ENCODE results near the gene GPR143.

Gene GPR143

DNA sequence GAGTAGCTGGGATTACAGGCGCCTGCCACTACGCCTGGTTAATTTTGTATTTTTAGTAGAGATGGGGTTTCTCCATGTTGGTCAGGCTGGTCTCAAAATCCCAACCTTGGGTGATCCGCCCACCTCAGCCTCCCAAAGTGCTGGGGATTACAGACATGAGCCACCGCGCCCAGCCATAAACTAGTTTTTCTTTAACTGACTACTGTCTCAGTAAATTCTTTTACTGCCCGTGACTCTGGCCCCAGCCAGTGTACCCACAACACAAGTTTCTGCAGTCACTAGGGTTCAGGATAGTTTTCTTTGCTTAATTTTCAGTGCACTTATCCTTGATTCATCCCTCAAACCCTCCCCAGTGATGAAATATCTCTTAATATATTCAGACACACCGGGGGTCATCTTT lies 28.8 kb upstream of the GPR143 start (continued):
- TF ChIP-seq ZNF530 (tag by site-specific recombination; IDR thresholded peaks at IDR 0.05; ENCODE audit: low read depth) = no peak
- no peak for TF ChIP-seq FEZF1 (tag by site-specific recombination; IDR thresholded peaks at IDR 0.05)
- no peak for TF ChIP-seq ZNF248 (tag by site-specific recombination; IDR thresholded peaks at IDR 0.05)
- TF ChIP-seq, protein P1, sequence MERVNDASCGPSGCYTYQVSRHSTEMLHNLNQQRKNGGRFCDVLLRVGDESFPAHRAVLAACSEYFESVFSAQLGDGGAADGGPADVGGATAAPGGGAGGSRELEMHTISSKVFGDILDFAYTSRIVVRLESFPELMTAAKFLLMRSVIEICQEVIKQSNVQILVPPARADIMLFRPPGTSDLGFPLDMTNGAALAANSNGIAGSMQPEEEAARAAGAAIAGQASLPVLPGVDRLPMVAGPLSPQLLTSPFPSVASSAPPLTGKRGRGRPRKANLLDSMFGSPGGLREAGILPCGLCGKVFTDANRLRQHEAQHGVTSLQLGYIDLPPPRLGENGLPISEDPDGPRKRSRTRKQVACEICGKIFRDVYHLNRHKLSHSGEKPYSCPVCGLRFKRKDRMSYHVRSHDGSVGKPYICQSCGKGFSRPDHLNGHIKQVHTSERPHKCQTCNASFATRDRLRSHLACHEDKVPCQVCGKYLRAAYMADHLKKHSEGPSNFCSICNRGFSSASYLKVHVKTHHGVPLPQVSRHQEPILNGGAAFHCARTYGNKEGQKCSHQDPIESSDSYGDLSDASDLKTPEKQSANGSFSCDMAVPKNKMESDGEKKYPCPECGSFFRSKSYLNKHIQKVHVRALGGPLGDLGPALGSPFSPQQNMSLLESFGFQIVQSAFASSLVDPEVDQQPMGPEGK (tag by site-specific recombination; IDR thresholded peaks at IDR 0.05) = no peak
- TF ChIP-seq, protein P2, sequence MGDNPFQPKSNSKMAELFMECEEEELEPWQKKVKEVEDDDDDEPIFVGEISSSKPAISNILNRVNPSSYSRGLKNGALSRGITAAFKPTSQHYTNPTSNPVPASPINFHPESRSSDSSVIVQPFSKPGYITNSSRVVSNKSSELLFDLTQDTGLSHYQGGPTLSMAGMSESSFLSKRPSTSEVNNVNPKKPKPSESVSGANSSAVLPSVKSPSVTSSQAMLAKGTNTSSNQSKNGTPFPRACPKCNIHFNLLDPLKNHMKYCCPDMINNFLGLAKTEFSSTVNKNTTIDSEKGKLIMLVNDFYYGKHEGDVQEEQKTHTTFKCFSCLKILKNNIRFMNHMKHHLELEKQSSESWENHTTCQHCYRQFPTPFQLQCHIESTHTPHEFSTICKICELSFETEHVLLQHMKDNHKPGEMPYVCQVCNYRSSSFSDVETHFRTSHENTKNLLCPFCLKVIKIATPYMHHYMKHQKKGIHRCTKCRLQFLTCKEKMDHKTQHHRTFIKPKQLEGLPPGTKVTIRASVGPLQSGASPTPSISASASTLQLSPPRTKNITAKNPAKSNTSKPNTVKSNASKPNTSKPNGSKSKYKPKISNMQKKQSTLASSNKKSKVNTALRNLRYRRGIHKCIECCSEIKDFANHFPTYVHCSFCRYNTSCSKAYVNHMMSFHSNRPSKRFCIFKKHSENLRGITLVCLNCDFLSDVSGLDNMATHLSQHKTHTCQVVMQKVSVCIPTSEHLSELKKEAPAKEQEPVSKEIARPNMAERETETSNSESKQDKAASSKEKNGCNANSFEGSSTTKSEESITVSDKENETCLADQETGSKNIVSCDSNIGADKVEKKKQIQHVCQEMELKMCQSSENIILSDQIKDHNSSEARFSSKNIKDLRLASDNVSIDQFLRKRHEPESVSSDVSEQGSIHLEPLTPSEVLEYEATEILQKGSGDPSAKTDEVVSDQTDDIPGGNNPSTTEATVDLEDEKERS (tag by site-specific recombination; IDR thresholded peaks at IDR 0.05) = no peak
- TF ChIP-seq ZNF138 (tag by site-specific recombination; IDR thresholded peaks at IDR 0.05; ENCODE audit: borderline replicate concordance) = no peak
- TF ChIP-seq, protein P3, sequence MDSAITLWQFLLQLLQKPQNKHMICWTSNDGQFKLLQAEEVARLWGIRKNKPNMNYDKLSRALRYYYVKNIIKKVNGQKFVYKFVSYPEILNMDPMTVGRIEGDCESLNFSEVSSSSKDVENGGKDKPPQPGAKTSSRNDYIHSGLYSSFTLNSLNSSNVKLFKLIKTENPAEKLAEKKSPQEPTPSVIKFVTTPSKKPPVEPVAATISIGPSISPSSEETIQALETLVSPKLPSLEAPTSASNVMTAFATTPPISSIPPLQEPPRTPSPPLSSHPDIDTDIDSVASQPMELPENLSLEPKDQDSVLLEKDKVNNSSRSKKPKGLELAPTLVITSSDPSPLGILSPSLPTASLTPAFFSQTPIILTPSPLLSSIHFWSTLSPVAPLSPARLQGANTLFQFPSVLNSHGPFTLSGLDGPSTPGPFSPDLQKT (IDR thresholded peaks at IDR 0.05; ENCODE audit: borderline replicate concordance, low read depth, low read length) = no peak

DNA sequence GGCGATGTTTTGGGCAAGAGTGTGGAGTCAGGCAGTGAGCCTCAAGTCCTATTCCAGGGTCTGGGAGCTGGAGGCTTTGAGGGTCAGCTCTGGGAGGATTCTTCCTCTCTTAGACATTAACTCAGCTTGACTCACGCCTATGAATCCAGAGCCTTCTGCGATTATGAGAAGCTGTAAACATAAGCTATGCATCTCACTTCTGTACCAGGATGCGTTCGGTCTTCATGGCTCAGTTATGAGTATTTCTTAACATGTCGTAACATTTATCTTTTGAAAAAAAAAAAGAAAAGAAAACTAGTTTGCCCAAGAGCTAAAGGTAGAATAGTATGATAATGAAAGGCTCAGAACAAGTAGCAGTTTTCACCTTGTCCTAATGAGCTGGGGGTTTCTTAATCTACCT lies 25.2 kb upstream of the GPR143 start:
- CTCF ChIA-PET = no interaction called here
- no peak overlapping the region for H3K27ac ChIP-seq (ENCODE audit: extremely low read depth, low read depth, low read length)

More for the DNA sequence above, 25.2 kb upstream of the GPR143 start:
- no peaks in the 10 kb centered on the region for H3K36me3 ChIP-seq (ENCODE audit: control insufficient read depth in 2 of 2, insufficient read depth in 1 of 2, low read length in 2 of 2)
- no peak overlapping the region for H3K4me3 ChIP-seq (ENCODE audit: low read depth, low read length)
- no peaks in the 10 kb centered on the region for H3K9me3 ChIP-seq (ENCODE audit: control insufficient read depth, insufficient read depth, low read depth, low read length)
- TF ChIP-seq ZSCAN16 (tag by site-specific recombination; IDR thresholded peaks at IDR 0.05) = no peak
- TF ChIP-seq, protein P4, sequence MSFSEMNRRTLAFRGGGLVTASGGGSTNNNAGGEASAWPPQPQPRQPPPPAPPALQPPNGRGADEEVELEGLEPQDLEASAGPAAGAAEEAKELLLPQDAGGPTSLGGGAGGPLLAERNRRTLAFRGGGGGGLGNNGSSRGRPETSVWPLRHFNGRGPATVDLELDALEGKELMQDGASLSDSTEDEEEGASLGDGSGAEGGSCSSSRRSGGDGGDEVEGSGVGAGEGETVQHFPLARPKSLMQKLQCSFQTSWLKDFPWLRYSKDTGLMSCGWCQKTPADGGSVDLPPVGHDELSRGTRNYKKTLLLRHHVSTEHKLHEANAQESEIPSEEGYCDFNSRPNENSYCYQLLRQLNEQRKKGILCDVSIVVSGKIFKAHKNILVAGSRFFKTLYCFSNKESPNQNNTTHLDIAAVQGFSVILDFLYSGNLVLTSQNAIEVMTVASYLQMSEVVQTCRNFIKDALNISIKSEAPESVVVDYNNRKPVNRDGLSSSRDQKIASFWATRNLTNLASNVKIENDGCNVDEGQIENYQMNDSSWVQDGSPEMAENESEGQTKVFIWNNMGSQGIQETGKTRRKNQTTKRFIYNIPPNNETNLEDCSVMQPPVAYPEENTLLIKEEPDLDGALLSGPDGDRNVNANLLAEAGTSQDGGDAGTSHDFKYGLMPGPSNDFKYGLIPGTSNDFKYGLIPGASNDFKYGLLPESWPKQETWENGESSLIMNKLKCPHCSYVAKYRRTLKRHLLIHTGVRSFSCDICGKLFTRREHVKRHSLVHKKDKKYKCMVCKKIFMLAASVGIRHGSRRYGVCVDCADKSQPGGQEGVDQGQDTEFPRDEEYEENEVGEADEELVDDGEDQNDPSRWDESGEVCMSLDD (tag by site-specific recombination; IDR thresholded peaks at IDR 0.05) = no peak
- no peak for TF ChIP-seq ZNF157 (tag by site-specific recombination; IDR thresholded peaks at IDR 0.05)
- TF ChIP-seq, protein P5, sequence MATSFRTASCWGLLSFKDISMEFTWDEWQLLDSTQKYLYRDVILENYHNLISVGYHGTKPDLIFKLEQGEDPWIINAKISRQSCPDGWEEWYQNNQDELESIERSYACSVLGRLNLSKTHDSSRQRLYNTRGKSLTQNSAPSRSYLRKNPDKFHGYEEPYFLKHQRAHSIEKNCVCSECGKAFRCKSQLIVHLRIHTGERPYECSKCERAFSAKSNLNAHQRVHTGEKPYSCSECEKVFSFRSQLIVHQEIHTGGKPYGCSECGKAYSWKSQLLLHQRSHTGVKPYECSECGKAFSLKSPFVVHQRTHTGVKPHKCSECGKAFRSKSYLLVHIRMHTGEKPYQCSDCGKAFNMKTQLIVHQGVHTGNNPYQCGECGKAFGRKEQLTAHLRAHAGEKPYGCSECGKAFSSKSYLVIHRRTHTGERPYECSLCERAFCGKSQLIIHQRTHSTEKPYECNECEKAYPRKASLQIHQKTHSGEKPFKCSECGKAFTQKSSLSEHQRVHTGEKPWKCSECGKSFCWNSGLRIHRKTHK (tag by site-specific recombination; IDR thresholded peaks at IDR 0.05) = no peak
- TF ChIP-seq ZNF202 (tag by site-specific recombination; IDR thresholded peaks at IDR 0.05; ENCODE audit: borderline replicate concordance) = no peak
- TF ChIP-seq, protein P6, sequence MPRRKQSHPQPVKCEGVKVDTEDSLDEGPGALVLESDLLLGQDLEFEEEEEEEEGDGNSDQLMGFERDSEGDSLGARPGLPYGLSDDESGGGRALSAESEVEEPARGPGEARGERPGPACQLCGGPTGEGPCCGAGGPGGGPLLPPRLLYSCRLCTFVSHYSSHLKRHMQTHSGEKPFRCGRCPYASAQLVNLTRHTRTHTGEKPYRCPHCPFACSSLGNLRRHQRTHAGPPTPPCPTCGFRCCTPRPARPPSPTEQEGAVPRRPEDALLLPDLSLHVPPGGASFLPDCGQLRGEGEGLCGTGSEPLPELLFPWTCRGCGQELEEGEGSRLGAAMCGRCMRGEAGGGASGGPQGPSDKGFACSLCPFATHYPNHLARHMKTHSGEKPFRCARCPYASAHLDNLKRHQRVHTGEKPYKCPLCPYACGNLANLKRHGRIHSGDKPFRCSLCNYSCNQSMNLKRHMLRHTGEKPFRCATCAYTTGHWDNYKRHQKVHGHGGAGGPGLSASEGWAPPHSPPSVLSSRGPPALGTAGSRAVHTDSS (tag by site-specific recombination; IDR thresholded peaks at IDR 0.05) = no peak
- no peak for TF ChIP-seq SP7 (tag by site-specific recombination; IDR thresholded peaks at IDR 0.05)
- TF ChIP-seq, protein P7, sequence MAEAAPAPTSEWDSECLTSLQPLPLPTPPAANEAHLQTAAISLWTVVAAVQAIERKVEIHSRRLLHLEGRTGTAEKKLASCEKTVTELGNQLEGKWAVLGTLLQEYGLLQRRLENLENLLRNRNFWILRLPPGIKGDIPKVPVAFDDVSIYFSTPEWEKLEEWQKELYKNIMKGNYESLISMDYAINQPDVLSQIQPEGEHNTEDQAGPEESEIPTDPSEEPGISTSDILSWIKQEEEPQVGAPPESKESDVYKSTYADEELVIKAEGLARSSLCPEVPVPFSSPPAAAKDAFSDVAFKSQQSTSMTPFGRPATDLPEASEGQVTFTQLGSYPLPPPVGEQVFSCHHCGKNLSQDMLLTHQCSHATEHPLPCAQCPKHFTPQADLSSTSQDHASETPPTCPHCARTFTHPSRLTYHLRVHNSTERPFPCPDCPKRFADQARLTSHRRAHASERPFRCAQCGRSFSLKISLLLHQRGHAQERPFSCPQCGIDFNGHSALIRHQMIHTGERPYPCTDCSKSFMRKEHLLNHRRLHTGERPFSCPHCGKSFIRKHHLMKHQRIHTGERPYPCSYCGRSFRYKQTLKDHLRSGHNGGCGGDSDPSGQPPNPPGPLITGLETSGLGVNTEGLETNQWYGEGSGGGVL (tag by site-specific recombination; IDR thresholded peaks at IDR 0.05) = no peak
- POLR2A ChIA-PET = no interaction called here
- no peaks in the 10 kb centered on the region for H3K4me1 ChIP-seq (ENCODE audit: control insufficient read depth, insufficient read depth, low read length)

Data from HEK293 (cell line).